SJCRH30 (cell line): ENCODE measurements around the gene ALG14. TPM values are rescaled to one million over a fixed set of nuclear protein-coding genes. Genes with fewer than 3 reads are reported as not detected.

Experiments
- DNase-seq, 2 experiments: peaks; one replicate each; pipeline ENCODE4 v3.0.0-alpha.2; 2015 to 2020
- H3K27ac ChIP-seq: fragments of 250-450 bp; sonication (Bioruptor Pico); 2 replicates; pipeline ENCODE4 v1.5.1; 2020; ENCODE audit warnings: mild to moderate bottlenecking, moderate library complexity
- H3K27me3 ChIP-seq: fragments of 250-450 bp; sonication (Bioruptor Pico); 2 replicates; pipeline ENCODE4 v1.5.1; 2020; ENCODE audit warnings: mild to moderate bottlenecking, moderate library complexity
- H3K36me3 ChIP-seq: fragments of 250-450 bp; sonication (Bioruptor Pico); 2 replicates; pipeline ENCODE4 v1.5.1; 2020; ENCODE audit warnings: mild to moderate bottlenecking, moderate library complexity
- H3K4me1 ChIP-seq: fragments of 250-450 bp; sonication (Bioruptor Pico); 2 replicates; pipeline ENCODE4 v1.5.1; 2020; ENCODE audit warnings: mild to moderate bottlenecking, moderate library complexity
- H3K4me3 ChIP-seq: fragments of 250-450 bp; sonication (Bioruptor Pico); 2 replicates; pipeline ENCODE4 v1.5.1; 2020; ENCODE audit warnings: mild to moderate bottlenecking, moderate library complexity
- H3K9me3 ChIP-seq: fragments of 250-450 bp; sonication (Bioruptor Pico); replicated peaks from 2 replicates; pipeline ENCODE4 v1.5.1; 2020; ENCODE audit warnings: mild to moderate bottlenecking, moderate library complexity
- total RNA-seq: library from RNA; depleted of rRNA; stranded (reverse); fragments of >200 nt; shearing (Covaris generic); gene quantifications from 2 replicates; pipeline ENCODE4 v1.2.3, GENCODE V29; 2014

ALG14 gene
- total RNA-seq, 1 experiment from 2014 or later = 5.5 TPM

GRCh38 chr1:95042286-95042685 is 30.5 kb downstream of the ALG14 start:
- H3K27ac ChIP-seq = no peak overlapping the region
- peak; percentile 38 to 66 for DNase-seq
- H3K9me3 ChIP-seq = no peaks in the 10 kb centered on the region
- H3K27me3 ChIP-seq = no peaks in the 10 kb centered on the region
- H3K4me1 ChIP-seq = peaks cover 12% of the 10 kb centered on the region
- H3K36me3 ChIP-seq = no peaks in the 10 kb centered on the region
- H3K4me3 ChIP-seq = no peak overlapping the region

- Histone ChIP-seq H3K27ac (no peak overlapping the region), H3K27me3 (no peaks in the 10 kb centered on the region), H3K9me3 (no peaks in the 10 kb centered on the region), H3K4me1 (peaks cover 12% of the 10 kb centered on the region), H3K4me3 (no peak overlapping the region), H3K36me3 (no peaks in the 10 kb centered on the region)
- peak; percentile 76 to 85 for DNase-seq
These were observed 31.1 kb downstream of the ALG14 start for GRCh38 chr1:95041491-95042165.

GRCh38 chr1:95040032-95040525 is 32.7 kb downstream of the ALG14 start:
- DNase-seq = no peak
- Histone ChIP-seq H3K36me3 (no peaks in the 10 kb centered on the region), H3K27ac (no peak overlapping the region), H3K9me3 (no peaks in the 10 kb centered on the region), H3K4me1 (peaks cover 21% of the 10 kb centered on the region), H3K4me3 (no peak overlapping the region), H3K27me3 (no peaks in the 10 kb centered on the region)

GRCh38 chr1:95039360-95040031 is 33.3 kb downstream of the ALG14 start:
- Histone ChIP-seq H3K4me1 (peaks cover 27% of the 10 kb centered on the region), H3K4me3 (no peak overlapping the region), H3K27ac (no peak overlapping the region), H3K9me3 (no peaks in the 10 kb centered on the region), H3K36me3 (no peaks in the 10 kb centered on the region), H3K27me3 (no peaks in the 10 kb centered on the region)
- no peak for DNase-seq

DNA sequence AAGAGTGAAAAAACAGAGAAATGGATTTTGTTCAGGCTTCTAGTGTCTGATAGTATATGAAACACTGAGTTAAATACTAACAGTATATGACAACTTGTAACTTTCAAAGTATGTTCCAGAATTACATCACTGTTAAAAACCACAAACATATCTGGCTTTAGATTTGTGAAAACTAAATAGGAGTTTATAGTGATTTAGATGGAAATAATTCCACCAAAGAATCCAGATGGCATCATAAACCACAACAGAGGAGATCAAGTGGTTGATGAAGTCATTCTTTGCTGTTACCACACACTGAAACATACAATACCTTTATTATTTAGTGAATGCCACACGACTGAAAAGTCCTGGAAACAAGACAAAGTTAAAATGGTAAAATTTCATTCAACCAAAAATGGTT is 37.2 kb downstream of the ALG14 start:
- Histone ChIP-seq H3K27ac (peak overlapping the region; percentile 35), H3K27me3 (no peaks in the 10 kb centered on the region), H3K4me1 (peaks cover 14% of the 10 kb centered on the region), H3K36me3 (no peaks in the 10 kb centered on the region), H3K4me3 (no peak overlapping the region), H3K9me3 (no peaks in the 10 kb centered on the region)
- peak in 1 of 2 experiments; percentile 78 for DNase-seq

DNA sequence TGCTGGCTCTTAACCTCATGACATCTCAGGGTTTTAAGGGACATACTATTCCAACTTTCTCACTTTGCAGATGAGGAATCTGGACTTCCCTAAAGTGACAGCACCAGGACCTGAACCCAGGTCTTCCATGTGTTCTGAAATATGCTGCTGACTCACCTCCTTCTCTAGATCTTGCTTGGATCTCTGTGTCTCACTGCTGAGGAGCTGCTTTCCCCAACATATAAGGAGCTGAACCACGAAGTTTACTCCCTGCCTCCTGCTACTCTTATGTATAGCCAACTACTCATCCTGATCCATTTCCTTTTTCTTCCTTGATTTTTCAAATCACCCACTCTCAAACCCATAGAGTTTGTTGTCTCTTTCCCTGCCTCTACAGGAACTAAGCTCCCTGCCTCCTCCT is 38.2 kb downstream of the ALG14 start:
- DNase-seq = no peak
- Histone ChIP-seq H3K4me3 (no peak overlapping the region), H3K27me3 (no peaks in the 10 kb centered on the region), H3K27ac (no peak overlapping the region), H3K36me3 (no peaks in the 10 kb centered on the region), H3K9me3 (no peaks in the 10 kb centered on the region), H3K4me1 (peaks cover 14% of the 10 kb centered on the region)

DNA sequence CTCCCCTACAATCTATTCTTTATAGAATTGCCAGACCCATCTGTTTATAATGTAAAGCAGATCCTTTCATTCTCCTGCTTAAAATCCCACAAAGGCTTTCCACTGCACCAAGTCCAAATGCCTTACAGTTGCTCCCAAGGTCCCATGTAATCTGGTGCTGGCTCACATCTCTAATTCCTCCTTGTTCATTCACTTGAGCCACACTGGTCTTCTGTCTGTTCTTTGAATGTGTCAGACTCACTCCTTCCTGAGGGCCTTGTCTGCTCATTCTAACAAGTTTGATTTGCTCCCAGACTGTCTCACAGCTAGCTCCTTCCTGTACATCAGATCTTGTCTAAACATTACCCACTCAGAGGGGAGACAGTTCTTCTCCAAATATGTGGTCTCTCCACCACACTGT is 38.9 kb downstream of the ALG14 start:
- no peak overlapping the region for H3K27ac ChIP-seq
- no peaks in the 10 kb centered on the region for H3K27me3 ChIP-seq
- no peak overlapping the region for H3K4me3 ChIP-seq
- no peaks in the 10 kb centered on the region; the same call in 1 of the 2 replicates for H3K9me3 ChIP-seq
- peaks cover 14% of the 10 kb centered on the region for H3K4me1 ChIP-seq
- no peak for DNase-seq
- H3K36me3 ChIP-seq = no peaks in the 10 kb centered on the region

- Histone ChIP-seq H3K4me1 (no peaks in the 10 kb centered on the region; the same call in 1 of the 2 replicates), H3K4me3 (no peak overlapping the region), H3K27ac (no peak overlapping the region), H3K9me3 (peaks cover 8% of the 10 kb centered on the region), H3K27me3 (no peaks in the 10 kb centered on the region), H3K36me3 (peaks cover 8% of the 10 kb centered on the region; the same call in 1 of the 2 replicates)
- DNase-seq = no peak
These were observed 43.2 kb downstream of the ALG14 start for GRCh38 chr1:95029532-95029931.

GRCh38 chr1:95028954-95029353 is 43.8 kb downstream of the ALG14 start:
- DNase-seq = no peak
- H3K36me3 ChIP-seq = peaks cover 8% of the 10 kb centered on the region; the same call in 1 of the 2 replicates
- H3K27ac ChIP-seq = no peak overlapping the region
- H3K27me3 ChIP-seq = no peaks in the 10 kb centered on the region
- H3K4me3 ChIP-seq = no peak overlapping the region
- peaks cover 6% of the 10 kb centered on the region for H3K4me1 ChIP-seq
- peaks cover 8% of the 10 kb centered on the region for H3K9me3 ChIP-seq

- H3K27me3 ChIP-seq = no peaks in the 10 kb centered on the region
- peaks cover 8% of the 10 kb centered on the region; the same call in 1 of the 2 replicates for H3K36me3 ChIP-seq
- H3K27ac ChIP-seq = no peak overlapping the region
- H3K4me1 ChIP-seq = peaks cover 25% of the 10 kb centered on the region
- no peak for DNase-seq
- no peak overlapping the region for H3K4me3 ChIP-seq
- peaks cover 8% of the 10 kb centered on the region for H3K9me3 ChIP-seq
These were observed 45.7 kb downstream of the ALG14 start for GRCh38 chr1:95027046-95027445.

DNA sequence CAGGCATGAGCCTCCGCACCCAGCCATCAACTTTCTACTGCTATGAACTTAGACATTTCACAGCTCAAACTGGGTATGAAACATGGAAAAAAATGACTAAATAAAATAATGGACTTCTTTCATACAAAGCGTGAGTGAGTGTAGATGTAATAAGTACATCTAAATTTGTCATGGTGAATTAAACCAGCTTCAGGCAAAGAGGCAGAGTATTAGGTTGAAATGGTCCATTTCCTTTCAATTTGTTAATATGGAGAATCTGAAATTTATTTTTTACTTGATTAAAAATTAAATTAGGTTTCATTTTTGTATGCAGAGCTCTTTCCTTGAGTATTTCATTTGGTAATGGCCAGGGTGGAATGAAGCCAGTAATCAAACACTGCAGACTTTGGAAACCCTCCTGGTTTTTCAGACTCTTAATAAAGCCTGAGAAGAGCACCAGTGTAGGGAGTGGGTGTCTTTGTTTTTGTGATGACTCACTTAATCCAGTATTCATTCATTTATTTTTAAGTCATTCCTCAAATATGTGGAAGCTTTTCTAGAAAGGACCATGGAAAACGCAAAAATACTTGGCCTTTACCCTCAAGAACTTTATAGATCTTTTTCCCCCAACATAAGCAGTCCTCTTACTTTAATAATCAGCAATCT is 49.2 kb downstream of the ALG14 start:
- H3K4me3 ChIP-seq = no peak overlapping the region
- H3K36me3 ChIP-seq = peaks cover 8% of the 10 kb centered on the region; the same call in 1 of the 2 replicates
- DNase-seq = peak in 1 of 2 experiments; percentile 54
- no peaks in the 10 kb centered on the region for H3K27me3 ChIP-seq
- H3K27ac ChIP-seq = peak overlapping the region; percentile 66
- H3K4me1 ChIP-seq = peaks cover 37% of the 10 kb centered on the region
- peaks cover 6% of the 10 kb centered on the region; the same call in 1 of the 2 replicates for H3K9me3 ChIP-seq

DNA sequence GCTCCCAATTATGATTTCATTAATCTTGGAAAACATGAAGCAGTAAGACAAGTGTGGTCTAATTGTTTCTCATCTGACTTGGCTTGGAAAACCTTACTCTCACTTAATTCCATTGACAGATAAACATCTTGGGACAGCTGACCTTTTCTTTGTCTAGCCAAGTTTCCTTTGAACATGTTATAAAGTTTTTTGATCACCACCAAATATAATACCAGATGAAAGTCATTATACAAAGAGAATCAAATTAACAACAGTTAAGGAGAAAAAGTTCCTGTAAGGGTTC is 50.2 kb downstream of the ALG14 start:
- DNase-seq = peak in 1 of 2 experiments; percentile 22
- Histone ChIP-seq H3K4me1 (peaks cover 37% of the 10 kb centered on the region), H3K27me3 (no peaks in the 10 kb centered on the region), H3K36me3 (peaks cover 8% of the 10 kb centered on the region; the same call in 1 of the 2 replicates), H3K4me3 (no peak overlapping the region), H3K9me3 (peaks cover 6% of the 10 kb centered on the region; the same call in 1 of the 2 replicates), H3K27ac (peak overlapping the region; percentile 66)

- Histone ChIP-seq H3K4me3 (no peak overlapping the region), H3K9me3 (peaks cover 6% of the 10 kb centered on the region; the same call in 1 of the 2 replicates), H3K27me3 (no peaks in the 10 kb centered on the region), H3K27ac (peak overlapping the region; percentile 66; the same call in 1 of the 2 replicates), H3K36me3 (peaks cover 8% of the 10 kb centered on the region; the same call in 1 of the 2 replicates), H3K4me1 (peaks cover 37% of the 10 kb centered on the region)
- DNase-seq = peak in 1 of 2 experiments; percentile 22
These were observed 50.7 kb downstream of the ALG14 start for GRCh38 chr1:95021805-95022643.

GRCh38 chr1:95021119-95021518 is 51.6 kb downstream of the ALG14 start:
- Histone ChIP-seq H3K9me3 (peaks cover 6% of the 10 kb centered on the region; the same call in 1 of the 2 replicates), H3K27ac (no peak overlapping the region), H3K36me3 (peaks cover 5% of the 10 kb centered on the region; the same call in 1 of the 2 replicates), H3K4me3 (no peak overlapping the region), H3K4me1 (peaks cover 37% of the 10 kb centered on the region), H3K27me3 (no peaks in the 10 kb centered on the region)
- no peak for DNase-seq
